ENCODE results near the gene VWCE.

Gene VWCE

DNA sequence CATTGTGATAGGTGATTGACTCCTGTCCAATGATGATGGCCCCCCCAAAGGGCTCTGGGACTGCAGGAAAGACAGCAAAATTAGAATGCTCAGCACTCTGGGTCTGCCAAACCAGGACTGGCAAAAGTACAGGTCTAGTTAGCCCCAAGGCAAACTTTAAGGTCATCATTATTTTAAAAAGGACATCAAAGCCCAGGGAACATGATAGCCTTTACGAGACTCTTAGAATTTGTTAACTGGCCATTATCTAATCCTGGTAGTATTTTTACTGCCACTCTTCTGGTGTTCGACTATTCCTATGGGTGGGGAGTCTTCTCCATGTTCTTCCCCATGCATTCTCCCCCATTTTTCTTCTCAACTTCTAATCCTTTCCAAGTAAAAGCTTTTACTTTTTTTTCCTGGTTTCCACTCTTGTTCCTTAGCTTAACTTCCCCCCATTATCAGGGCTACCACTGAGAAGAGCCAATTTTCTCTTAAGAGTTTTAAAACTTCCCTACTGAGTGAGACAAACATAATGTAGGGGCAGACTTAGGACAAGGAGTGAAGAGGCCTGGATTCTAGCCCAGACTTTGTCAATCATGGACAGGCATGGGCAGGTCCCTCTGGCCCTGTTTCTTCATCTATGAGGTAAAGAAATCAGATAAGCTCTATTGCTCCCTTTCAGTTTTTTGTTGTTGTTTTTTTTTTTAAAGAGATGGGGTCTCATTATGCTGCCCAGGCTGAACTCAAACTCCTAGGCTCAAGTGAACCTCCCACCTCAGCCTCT lies 30.7 kb upstream of the VWCE start:
- DNase-seq: no peak

DNA sequence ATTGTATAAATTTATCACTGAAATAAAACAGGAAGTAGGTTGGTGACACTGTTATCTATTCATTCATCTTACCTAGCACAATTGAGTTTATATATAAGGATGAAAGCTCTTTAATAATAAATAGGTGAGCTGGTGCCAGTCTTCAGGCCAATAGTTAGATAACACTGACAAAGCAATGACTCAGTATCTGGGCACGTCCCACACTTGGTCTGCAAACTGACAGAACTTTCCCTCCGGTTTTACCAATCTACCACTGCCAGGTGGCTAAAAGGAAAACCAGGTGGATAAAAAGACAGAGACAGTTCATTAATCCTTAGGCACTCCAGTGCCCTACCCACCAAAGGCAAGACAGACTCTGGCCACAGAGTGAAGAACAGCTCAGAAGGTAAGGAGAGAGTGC lies 20.1 kb upstream of the VWCE start:
- DNase-seq: no peak

DNA sequence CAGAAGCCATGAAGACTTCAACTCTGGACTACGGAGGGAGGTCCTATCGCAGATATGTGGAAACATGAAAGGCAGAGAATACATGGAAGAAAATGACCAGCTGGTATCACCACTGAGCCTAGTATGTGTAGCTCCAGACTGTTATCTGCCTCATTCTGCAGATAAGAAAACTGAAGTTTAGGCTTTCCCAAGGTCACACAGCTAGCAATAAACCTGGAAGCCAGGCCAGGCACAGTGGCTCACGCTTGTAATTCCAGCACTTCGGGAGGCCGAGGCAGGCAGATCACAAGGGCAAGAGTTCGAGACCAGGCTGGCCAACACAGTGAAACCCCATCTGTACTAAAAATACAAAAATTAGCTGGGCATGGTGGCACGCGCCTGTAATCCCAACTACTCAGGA lies 15.6 kb upstream of the VWCE start:
- DNase-seq: no peak

DNA sequence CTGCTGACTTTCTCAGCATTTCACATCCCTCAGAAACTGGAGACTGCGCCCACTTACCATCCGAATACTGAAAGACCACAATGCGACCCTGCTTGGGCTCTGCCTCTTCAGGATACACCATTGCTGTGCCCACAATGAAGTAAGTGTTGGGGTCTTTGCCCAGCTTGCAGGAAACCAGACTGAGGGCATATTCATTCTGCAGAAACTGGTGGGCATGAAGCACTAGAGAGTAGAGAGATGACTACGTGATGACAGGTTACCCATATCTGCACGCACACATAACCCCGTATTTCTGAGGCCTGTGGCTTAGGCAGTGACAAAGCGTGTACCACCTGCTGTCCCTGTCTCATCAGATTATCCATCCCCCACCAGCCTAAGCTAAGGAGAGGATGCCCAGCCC lies 14.6 kb upstream of the VWCE start:
- no peak for DNase-seq

DNA sequence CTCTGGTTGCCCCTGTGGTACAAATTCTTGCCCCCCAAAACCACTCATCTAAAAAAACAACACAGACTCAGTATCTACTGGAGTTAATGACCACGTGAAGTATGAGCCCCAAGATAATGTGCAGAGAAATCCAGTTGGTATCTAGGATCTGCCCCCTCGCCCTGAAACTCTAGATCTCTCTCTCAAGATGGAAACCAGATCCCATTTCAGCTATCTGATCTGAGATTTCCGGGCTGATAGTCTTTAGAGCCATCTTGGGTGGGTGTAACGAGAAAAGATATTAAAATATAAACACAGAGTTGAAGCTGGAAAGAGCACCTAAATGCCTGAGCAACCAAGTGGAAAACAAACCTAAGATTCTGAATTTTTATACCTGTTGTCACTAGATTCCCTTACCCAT lies 14.0 kb upstream of the VWCE start:
- no peak for DNase-seq

DNA sequence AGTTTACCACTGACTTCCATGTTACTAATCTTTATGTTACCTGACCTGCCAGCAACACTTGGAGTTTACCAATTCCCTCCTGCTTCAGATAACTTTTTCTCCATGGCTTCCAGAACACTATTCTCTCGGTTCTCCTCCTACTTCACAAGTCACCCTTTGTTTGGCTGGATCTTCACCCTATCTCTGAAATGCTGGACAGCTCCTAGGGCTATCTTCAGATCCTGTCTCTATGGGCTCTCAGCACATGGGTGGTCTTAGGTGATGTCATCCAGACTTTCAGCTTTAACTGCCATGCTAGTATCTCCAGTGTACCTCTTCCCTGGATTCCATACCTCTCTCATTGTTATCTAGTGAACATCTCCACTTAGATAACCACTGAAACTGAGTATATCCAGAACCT lies 12.2 kb upstream of the VWCE start:
- no peak for DNase-seq

DNA sequence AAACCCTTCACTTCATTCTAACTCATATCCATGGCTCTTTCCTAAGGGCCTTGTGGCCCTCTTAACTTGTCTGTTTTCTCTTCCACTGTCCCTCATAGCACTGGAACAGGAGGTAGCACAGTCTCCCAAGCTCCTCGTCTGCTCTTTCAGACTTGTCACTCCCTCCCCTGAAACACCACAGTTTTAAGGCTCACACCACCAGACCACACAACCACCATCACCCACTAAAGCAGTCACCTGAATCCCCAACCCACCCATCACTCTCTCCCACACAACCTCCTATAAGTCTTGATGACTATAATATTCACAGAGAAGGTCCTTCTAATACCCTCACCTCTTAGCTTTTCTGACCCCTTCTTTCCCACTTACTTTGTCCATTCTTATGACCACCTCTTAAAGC lies 11.1 kb upstream of the VWCE start:
- DNase-seq: no peak

DNA sequence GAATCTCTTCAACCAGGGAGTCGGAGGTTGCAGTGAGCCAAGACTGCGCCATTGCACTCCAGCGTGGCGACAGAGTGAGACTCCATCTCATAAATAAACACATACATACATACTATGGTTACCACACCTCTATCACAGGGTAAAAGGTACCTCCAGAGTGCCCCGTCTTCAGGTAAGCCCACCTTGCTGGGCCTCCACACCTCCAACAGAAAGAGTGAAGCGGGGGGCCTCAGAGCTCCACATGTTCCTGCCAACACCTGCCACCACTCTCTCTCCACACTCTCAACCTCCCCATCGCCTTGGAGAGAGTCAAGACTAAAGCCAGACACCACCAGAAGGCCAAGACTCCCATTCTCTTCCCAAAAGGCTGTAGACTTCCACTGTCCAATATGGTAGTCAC lies 10.3 kb upstream of the VWCE start:
- no peak for DNase-seq

DNA sequence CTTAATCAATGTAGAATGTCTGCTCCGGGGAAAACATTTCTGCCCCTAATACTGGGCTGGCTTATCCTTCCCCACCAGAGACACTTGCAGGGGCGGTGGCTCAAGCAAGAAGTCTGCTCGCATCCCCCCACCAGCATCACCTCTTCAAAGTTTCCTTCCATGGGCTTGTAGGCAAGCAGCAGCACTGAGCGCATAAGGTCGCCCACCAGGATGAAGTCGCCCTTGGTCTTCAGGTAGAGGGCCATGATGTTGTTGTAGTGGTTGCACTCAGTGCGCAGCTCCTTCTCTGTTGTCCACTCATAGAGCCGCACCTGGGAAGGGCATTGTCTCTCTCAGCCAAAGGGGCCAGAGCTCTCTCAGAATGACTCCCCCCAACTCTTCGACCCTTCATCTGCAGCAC lies 8.6 kb upstream of the VWCE start:
- no peak for DNase-seq

DNA sequence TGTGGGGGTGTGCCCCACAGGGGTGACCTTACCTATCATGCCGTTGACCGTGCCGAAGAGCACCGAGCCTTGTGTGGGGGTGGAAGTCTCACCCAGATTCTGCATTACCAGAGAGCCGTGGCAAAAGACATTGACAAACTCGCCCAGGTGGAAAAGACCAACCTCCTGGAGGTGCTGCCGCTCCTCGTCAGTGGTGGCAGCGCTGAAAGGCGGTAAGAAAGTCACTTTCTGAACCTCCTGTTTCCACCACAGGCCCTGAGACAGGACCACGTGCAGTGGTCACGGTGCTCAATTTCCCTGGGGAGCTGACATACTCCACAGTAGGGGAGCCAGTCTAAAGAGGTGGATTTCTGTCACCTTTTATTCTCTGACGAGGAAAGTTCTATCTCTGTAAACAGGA lies 7.4 kb upstream of the VWCE start:
- DNase-seq: no peak

DNA sequence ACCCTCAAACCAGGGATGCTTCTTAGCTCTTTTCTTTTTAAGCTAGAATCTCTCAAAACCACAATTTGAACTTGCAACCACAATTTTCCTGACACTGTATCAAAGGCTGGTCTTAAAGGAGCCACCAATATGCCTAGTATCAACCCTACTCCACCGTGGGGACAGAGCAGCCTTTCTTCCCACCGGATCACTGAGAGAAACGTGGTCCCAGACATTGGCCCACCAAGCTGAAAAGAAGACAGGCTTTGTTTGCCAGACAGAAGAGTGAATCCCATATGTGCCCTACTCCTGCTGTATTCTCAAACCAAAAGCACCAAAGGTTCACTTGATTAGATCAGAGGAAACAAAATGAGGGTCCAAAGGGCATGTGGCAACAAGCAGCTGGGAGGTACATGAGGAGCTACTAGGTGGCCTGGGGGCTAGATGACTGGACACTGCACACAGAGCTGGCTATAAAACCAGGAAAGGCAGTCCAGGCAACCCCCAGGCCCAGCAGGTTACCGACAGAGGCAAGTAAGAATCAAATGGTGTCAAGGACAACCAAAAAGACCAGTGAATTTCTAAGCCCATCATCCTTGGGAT lies 3.6 kb upstream of the VWCE start:
- DNase-seq: no peak

DNA sequence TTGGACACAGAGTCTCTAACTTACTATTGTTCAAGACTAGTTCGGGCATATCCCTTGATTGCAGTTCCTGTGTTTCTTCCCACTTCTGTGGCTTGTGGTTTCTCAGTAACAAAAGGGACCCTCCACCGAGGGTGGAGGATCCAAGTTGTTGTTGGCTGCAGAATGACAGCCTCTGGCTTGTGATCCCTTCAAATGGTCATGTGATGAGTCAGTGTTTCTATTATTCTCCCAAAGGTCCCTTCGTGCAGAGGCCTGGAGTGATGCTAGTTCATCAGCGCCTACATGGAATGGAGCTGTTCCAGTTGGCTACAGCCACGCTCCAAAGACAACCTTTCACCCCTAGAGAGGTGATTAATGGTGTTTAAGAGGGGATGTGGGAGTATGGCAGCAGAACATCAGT lies 2.6 kb upstream of the VWCE start:
- DNase-seq: no peak

DNA sequence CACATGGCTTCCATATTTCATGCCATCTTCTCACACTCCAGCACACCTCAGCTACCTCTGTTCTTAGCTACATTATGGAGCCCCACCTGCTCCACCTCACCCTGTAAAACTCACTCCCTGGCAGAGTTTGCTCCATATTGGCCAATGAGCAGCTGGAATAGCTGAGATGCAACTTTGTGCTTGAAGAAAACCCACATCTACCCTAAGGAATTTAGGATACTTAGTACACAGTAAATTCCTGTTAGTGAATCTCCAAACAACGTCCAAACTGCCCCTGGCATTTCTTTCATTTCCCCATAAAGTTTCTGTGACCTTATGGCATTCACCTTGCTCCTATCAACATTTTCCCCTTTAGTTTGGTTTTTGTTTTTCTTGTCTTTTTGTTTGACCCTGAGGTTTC lies 2.2 kb upstream of the VWCE start:
- no peak for DNase-seq

DNA sequence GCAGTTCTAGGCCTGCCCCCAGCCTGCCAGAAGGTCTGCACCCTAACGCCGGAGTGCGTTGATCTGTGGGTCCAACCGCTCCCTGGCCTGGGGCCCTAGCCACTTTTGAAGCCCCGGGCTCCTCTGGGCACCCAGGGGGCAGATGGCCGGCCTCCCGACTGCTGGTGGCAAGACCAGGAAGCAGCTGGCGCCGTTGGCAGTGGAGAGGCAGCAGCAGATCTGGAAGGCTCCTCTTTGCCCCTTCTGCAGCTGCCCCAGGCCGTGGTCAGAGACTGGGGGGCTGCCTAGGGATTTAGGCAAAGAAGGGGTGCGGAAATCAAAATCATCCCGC lies 445 bp upstream of the VWCE start:
- DNase-seq: no peak

DNA sequence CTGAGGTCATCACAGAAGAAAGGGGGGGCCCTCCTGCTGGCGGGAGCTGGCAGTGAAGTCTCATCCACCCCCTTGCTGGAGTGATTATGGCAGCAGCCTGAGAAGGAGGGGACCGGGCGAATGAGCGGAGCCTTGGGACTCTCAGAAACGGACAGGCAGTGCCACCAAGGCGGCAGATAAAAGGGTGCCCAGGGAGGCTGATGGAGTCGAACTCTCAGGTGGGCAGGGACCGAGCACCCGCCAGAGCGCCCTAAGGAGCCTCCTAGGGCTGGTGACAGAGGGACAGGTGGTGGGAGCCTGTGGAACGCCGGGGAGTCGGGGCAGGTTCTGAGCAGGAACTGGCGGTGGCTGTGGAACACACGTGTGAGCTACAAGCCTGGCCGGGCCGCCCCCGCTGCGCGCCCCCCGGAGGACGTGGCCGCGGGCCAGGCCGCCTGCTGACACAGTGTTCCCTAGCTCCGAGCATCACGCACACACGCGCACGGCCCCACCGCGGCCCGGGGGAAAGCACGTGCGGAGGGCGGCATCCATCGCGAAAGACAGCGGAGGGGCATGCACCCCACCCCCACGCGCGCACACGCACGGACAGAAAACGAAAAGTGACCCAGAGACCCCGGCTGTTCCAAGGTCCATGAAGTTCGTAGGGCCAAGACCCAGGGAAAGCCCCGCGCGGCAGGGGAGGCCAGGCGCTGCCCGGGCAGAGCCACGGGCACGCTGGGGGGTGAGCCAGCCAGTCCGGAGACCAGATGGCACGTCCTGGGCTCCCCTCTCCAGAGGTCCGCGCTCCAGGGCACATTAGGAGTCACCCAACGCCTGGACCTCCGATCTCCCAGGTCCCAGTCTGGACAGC lies 1.0 kb downstream of the VWCE start:
- DNase-seq: peak; percentile 56

DNA sequence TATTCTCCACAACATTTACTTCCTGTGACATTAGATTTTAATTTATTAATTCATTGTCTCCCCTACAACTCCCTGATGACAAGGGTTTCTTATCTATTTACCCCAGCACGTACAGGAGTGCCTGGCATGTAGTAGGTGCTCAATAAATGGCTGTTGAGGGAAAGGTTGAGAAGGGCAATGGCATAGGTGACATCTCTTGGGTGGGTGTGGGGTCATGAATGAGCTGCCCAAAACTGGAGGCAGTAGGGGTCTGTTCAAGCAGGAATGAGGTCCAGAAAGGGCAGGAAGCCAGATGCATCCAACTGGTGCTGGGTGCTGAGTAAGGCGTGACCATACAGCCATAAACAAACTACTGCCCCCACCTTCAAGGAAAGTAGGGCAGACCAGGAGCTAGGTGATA lies 2.8 kb downstream of the VWCE start:
- DNase-seq: no peak

DNA sequence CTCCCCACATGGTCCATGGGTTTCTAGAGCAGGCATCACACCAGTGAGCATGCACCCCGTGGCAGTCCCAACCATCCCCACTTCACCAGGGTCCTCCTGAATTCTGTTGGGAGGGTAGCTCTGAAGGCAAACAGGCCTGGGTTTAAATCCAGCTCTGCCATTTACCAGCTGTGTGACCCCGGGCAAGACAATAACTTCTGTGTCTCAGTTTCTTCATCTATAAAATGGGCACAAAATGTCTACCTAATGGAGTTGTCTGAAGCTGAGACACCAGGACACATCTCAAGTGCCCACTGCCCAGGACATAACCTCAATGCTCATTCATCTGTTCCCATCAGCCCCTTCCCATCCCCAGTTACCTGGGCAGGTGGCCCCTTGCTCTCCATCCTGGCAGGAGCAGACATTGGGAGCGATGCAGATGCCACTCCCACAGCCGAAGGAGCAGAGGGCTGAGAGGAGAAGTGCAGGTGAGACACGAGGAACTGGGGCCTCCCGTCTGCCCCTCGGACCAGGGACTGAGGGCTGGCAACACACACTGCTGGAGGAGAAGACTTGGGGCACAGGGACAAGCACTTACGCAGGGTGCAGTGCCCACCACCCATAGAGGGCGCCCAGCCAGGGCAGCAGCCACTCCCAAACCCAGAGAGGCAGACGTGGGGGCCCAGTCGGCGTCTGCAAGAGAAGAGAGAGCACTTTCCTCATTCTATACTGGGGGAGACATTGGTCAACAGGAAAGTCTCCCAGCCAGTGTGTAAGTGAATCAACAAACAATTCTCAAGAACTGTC lies 4.0 kb downstream of the VWCE start:
- DNase-seq: no peak

DNA sequence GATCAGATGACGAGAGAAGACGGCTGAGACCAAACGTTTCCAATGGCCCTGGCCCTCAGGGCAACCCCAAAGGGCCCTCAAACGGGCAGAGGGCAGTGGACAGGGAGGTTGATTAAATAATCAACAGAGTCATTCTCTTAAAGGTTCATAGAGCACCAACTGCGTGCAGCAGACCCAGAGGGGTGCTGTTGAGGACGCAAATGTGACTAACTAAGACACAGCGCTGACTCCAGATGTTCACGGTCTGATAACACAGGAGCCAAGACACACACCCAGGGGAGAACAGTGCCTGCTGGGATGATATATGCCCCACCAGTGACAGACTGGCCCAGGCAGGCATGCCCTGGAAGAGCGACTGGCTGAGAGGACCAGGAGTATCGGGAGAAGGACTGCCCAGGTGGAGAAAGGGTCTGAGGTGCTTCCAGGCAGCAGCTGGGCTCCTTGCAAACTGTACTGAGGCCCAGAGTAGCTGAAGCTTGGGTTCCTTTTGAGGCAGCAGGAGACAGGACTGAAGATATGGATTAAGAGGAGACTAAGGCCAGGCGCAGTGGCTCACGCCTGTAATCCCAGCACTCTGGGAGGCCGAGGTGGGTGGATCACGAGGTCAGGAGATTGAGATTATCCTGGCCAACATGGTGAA lies 7.7 kb downstream of the VWCE start:
- DNase-seq: no peak

DNA sequence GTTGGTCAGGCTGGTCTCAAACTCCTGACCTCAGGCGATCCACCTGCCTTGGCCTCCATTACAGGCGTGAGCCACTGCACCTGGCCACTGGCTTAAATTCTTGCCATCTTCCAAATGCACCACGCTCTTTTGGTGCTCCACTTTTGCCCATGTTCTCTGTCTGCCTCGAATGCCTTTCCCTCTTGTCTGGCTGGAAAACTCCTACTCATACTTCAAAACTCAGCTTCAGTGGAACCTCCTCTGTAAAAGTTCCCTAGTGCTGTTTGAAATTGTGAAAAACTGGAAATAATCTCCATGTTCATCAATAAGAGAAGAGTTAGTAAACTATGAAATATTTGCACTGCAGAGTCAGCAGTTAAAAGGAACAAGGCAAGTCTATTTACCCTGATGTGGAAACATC lies 11.5 kb downstream of the VWCE start:
- no peak for DNase-seq

DNA sequence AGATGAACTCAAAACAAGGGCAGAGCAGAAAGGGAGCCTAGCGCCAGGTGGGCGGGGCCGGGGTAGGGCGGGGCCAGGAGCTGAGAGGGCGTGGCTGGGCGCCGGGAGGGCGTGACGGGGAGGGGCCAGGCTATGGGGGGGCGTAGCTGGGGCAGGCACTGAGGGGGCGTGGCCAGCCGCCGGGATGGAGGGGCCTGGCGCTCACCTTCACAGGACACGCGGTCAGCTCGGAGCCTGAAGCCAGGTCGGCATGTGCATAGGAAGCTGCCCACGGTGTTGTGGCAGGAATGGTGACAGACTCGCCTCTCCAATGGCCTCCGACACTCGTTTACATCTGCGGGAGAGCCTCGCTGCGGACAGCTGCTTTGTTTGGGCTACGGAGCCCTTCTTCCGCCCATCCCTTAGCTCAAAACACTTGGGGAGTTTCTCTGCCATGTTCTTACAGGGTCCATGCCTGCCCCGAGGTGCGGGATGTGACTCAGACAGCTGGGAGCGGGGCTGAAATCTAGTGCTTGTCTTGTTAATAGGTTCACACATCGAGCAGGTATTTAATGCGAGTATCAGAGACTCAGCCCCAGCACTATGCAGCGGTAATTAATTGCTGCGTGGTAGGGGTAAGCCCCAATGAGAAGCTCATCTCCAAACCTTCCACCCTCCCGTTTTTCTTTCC lies 13.4 kb downstream of the VWCE start:
- no peak for DNase-seq

DNA sequence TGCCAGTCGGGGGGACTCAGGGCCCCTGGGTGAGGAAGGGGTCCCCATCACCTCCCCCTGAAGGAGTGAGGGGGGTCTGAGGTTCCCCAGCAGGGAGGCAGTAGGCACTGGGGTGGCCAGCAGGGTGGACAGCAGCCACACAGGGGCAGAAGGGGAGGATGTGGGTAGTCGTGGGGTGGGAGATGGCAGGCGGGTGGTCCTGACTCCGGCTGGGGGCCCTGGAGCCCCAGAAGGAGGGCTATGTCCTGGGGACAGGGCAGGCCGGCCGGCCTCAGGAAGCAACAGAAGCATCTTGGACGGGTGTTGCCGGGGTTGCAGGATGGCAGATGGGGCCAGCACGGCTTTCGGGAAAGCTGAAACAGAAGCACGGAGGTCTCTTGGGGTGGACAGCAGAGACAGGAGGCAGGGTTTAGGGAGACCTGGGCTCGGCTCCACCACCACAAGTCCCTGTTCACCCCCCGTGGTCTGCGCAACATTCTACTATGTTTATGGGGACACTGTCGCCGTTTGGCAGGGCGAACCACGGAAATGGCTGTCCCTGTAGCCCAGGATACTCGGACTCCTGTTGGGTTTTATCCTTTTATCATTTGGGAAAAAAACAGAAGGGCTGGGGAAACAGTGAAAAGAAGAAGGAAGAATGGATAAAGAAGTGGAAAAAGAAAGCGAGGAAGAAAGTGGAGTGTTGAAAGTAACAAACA lies 14.1 kb downstream of the VWCE start:
- no peak for DNase-seq

All from NCI-H2171 (cell line).